K562 (cell line): ENCODE results near the gene SCFD2. TPM values are rescaled to one million over a fixed set of nuclear protein-coding genes. Genes with fewer than 3 reads are reported as not detected.

Source experiments
- ATAC-seq: fragments of 200-7000 bp; cut with Tn5 transposase; 3 replicates; pipeline ENCODE4 v1.9.1; 2020; ENCODE audit warnings: moderate library complexity
- BruUV-seq: library from RNA; stranded (reverse); fragments of 400-500 nt; replicated peaks from 2 replicates; lab custom pipeline; 2021; lab: Mats Ljungman, UMichigan
- CTCF ChIA-PET: fragments of 300-600 bp; formaldehyde crosslinking; extraction: SDS; loops from one replicate; lab custom pipeline; 2021; ENCODE audit warnings: low intra/inter-chr PET ratio; lab: Yijun Ruan, JAX
- POLR2A ChIA-PET: fragments of 300-600, 350-650 bp; sonication (Branson Sonifier 250); formaldehyde crosslinking; extraction: SDS; loops from one replicate; lab custom pipeline; 2021; ENCODE audit warnings: antibody characterized with exemption, inconsistent platforms; lab: Yijun Ruan, JAX
- DNase-seq, 4 experiments: peaks; one replicate each; pipeline versions ENCODE4 v3.0.0 to v3.0.0-alpha.2; 2011 to 2018; ENCODE audit warnings: low spot score in 3 of 4, mixed read lengths in 3 of 4; ENCODE audit errors: extremely low read depth in 1 of 4
- FAIRE-seq: peaks from 2 replicates; lab custom pipeline; 2011; peaks lifted over from hg19 to GRCh38; lab: Jason Lieb, UNC
- H2AFZ ChIP-seq: 2 replicates; pipeline ENCODE4 v1.6.0; 2011; ENCODE audit warnings: low read depth, low read length, control low read depth, inconsistent platforms
- H3K27ac ChIP-seq: fragments of 200-600 bp; 3 replicates; pipeline ENCODE4 v1.8.0; 2011; ENCODE audit warnings: low read depth, mild to moderate bottlenecking, control low read depth, inconsistent platforms, low read length, moderate library complexity, mixed read lengths; ENCODE audit errors: extremely low read depth
- H3K27me3 ChIP-seq, 2 experiments: fragments of 300-600 bp in 1 of 2; 2 replicates in 1 of 2; 3 replicates in 1 of 2; pipeline versions ENCODE4 v1.6.0 to v1.8.0; 2011; ENCODE audit warnings: inconsistent platforms in 2 of 2, low read length in 2 of 2, mild to moderate bottlenecking in 1 of 2, mixed read lengths in 1 of 2, moderate library complexity in 1 of 2; ENCODE audit not compliant: control insufficient read depth in 2 of 2, insufficient read depth in 2 of 2
- H3K36me3 ChIP-seq: fragments of 300-600 bp; 3 replicates; pipeline ENCODE4 v1.8.0; 2011; ENCODE audit warnings: mild to moderate bottlenecking, low read length, inconsistent platforms; ENCODE audit not compliant: control insufficient read depth, insufficient read depth
- H3K4me1 ChIP-seq, 2 experiments: fragments of 200-600 bp in 1 of 2; replicated peaks in 1 of 2; 2 replicates in 1 of 2; 3 replicates in 1 of 2; pipeline versions ENCODE4 v1.5.1 to v1.8.0; 2011; ENCODE audit warnings: inconsistent platforms in 2 of 2, low read length in 2 of 2, mild to moderate bottlenecking in 1 of 2, mixed read lengths in 1 of 2, moderate library complexity in 1 of 2; ENCODE audit not compliant: control insufficient read depth in 2 of 2, insufficient read depth in 2 of 2
- H3K4me2 ChIP-seq: 2 replicates; pipeline ENCODE4 v1.6.1; 2011; ENCODE audit warnings: low read length, control low read depth, inconsistent platforms, mixed read lengths; ENCODE audit not compliant: insufficient read depth
- H3K4me3 ChIP-seq: fragments of 200-600 bp; sonication (generic), shearing (Covaris generic); 2 replicates; pipeline ENCODE4 v1.5.1; 2016; ENCODE audit warnings: control low read depth, inconsistent platforms
- H3K79me2 ChIP-seq: fragments of 200-600 bp; 3 replicates; pipeline ENCODE4 v1.8.0; 2011; ENCODE audit warnings: low read length, inconsistent platforms; ENCODE audit not compliant: control insufficient read depth, insufficient read depth
- H3K9ac ChIP-seq, 2 experiments: 2 replicates each; pipeline versions ENCODE4 v1.6.0 to v1.6.1; 2011; ENCODE audit warnings: low read depth in 2 of 2, low read length in 2 of 2, control low read depth in 1 of 2, inconsistent platforms in 1 of 2, mild to moderate bottlenecking in 1 of 2, mixed read lengths in 1 of 2; ENCODE audit not compliant: insufficient read depth in 1 of 2
- H3K9me1 ChIP-seq: one replicate; pipeline ENCODE4 v1.6.0; 2011; ENCODE audit warnings: inconsistent platforms, mild to moderate bottlenecking, low read length, moderate library complexity; ENCODE audit not compliant: control insufficient read depth, insufficient read depth
- H3K9me3 ChIP-seq: replicated peaks from 2 replicates; pipeline ENCODE4 v1.5.1; 2011; ENCODE audit warnings: low read depth, low read length, inconsistent platforms; ENCODE audit not compliant: control insufficient read depth, insufficient read depth
- H4K20me1 ChIP-seq: replicated peaks from 2 replicates; pipeline ENCODE4 v1.6.1; 2011; ENCODE audit warnings: low read length, inconsistent platforms, mixed read lengths; ENCODE audit not compliant: control insufficient read depth, insufficient read depth
- CBFB ChIP-seq: sonication (generic); formaldehyde crosslinking; IDR thresholded peaks from 2 replicates; pipeline ENCODE4 v1.4.0; 2020; ENCODE audit warnings: mild to moderate bottlenecking, missing genetic modification reagents
- GTF2E2 ChIP-seq: fragments of 200-800 bp; sonication (Bioruptor generic); IDR thresholded peaks from 2 replicates; pipeline ENCODE4 v1.6.1; 2016; ENCODE audit warnings: missing genetic modification characterization, missing compliant biosample characterization
- NBN ChIP-seq: fragments of 450-650 bp; IDR thresholded peaks from 2 replicates; pipeline ENCODE4 v1.6.1; 2016; ENCODE audit warnings: low read depth, mild to moderate bottlenecking
- PURB ChIP-seq: sonication (generic); formaldehyde crosslinking; IDR thresholded peaks from 2 replicates; pipeline ENCODE4 v1.9.0; 2021; ENCODE audit warnings: low read depth, mild to moderate bottlenecking, missing genetic modification reagents
- XRCC5 ChIP-seq: fragments of 200-400 bp; formaldehyde crosslinking; IDR thresholded peaks from 2 replicates; pipeline ENCODE4 v1.6.1; 2017; ENCODE audit warnings: low read depth, mild to moderate bottlenecking, low read length
- ZNF23 ChIP-seq: fragments of 250-450 bp; sonication (Bioruptor Pico); IDR thresholded peaks from 2 replicates; pipeline ENCODE4 v1.4.0; 2020; ENCODE audit warnings: mild to moderate bottlenecking
- ZNF764 ChIP-seq: fragments of 250-450 bp; sonication (Bioruptor Pico); IDR thresholded peaks from 2 replicates; pipeline ENCODE4 v1.4.0; 2020; ENCODE audit warnings: low read depth, mild to moderate bottlenecking, moderate library complexity
- WGBS: fragments of 100-300 bp; shearing (Covaris generic); methylation state at CpG from one replicate; pipeline ENCODE4 v1.1.6; 2016; ENCODE audit warnings: low coverage, mixed read lengths; ENCODE audit not compliant: insufficient coverage; ENCODE audit errors: missing lambda C conversion rate; 5-methylcytosine and 5-hydroxymethylcytosine counted together
- in situ Hi-C: fragments of 300-500 bp; cut with MboI; formaldehyde crosslinking; loops from 4 replicates; pipeline ENCODE4 v1.15.0; 2018; ENCODE audit warnings: inconsistent platforms, mixed read lengths
- intact Hi-C: fragments of 100-400 bp; cut with micrococcal nuclease; formaldehyde crosslinking; loops from 2 replicates; pipeline ENCODE4 v1.14.2; 2022
- polyA plus RNA-seq, 8 experiments: library from polyadenylated mRNA; depleted of rRNA in 4 of 8; stranded (reverse) in 5 of 8; unstranded in 3 of 8; fragments of >200 nt; fragmentation: Nextera tagmentation in 2 of 8; fragmentation: Illumina TruSeq in 1 of 8; extraction: Ambion mirVana in 2 of 8; extraction: Trizol in 1 of 8; gene quantifications; 2 replicates each; pipeline versions ENCODE4 v1.2.1 to v1.2.3, GENCODE V29; 2011 to 2014; ENCODE audit warnings: inconsistent platforms in 1 of 8, missing spikeins in 1 of 8
- total RNA-seq, 7 experiments: library from RNA; depleted of rRNA in 6 of 7; stranded (reverse); fragments of >200 nt in 6 of 7; fragmentation: Illumina TruSeq in 2 of 7; extraction: Trizol in 2 of 7; gene quantifications; 2 replicates each; pipeline versions ENCODE4 v1.2.1 to v1.2.3, GENCODE V29; 2011 to 2021; ENCODE audit warnings: low replicate concordance in 1 of 7
- TF ChIP-seq, protein P1 (sequence below): sonication (generic); formaldehyde crosslinking; IDR thresholded peaks from 2 replicates; pipeline ENCODE4 v1.8.1; 2023; ENCODE audit warnings: missing genetic modification reagents, mild to moderate bottlenecking, borderline replicate concordance
- TF ChIP-seq, protein P2 (sequence below): fragments of 250-450 bp; sonication (Bioruptor Pico); IDR thresholded peaks from 2 replicates; pipeline ENCODE4 v1.9.0; 2021; ENCODE audit warnings: mild to moderate bottlenecking

The SCFD2 gene
- total and polyA plus RNA-seq, 9 of the 15 experiments (the other 6 are each of a cell fraction or from before 2014, with no cell fraction given): 5.7 to 30.3 (median 22.8) TPM

DNA sequence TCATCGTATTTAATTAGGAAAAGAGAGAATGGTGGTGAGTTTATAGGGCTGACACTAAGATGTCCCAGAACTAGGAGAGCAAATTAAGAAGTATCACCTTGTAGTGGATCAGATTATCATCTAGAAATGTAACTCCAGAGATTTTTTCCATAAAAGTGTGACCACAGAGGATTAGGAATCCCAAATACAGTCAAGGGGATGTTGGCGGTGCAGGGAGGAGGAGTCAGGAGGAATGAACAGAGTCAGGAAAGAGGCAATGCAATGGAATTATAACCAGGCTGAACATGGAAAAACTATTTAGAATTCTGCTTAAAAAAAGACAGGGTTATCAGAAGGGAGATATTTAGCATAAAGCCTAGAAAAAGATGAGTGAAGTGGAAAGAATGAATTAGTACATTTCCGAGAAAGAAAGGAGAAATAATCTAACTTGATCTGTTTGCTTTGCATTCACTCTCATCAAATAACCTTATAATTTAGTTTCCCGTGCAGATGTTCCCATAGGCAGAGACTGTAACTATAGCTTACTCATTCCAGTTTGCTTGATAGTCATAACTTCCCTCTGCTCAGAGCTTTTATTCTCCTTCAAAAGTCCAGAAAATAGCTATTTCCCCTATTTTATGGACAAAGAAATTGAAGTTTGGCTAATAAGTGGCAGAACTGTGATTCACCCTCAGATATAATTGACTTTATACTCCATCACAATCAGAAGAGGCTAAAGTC lies 56.4 kb downstream of the SCFD2 start:
- no peaks in the 10 kb centered on the region for H3K4me1 ChIP-seq
- CTCF ChIA-PET: interaction anchor here (0.6 kb wide), 1 partner anchor 954 kb away, joined by 3 read pairs; no protein-coding TSS in a partner anchor
- TF ChIP-seq NBN (no peak), GTF2E2 (tag) (no peak), XRCC5 (no peak), CBFB (CRISPR knock-in tag) (no peak), ZNF764 (CRISPR knock-in tag) (no peak), ZNF23 (CRISPR knock-in tag) (no peak), PURB (CRISPR knock-in tag) (no peak)
- TF ChIP-seq, protein P1, sequence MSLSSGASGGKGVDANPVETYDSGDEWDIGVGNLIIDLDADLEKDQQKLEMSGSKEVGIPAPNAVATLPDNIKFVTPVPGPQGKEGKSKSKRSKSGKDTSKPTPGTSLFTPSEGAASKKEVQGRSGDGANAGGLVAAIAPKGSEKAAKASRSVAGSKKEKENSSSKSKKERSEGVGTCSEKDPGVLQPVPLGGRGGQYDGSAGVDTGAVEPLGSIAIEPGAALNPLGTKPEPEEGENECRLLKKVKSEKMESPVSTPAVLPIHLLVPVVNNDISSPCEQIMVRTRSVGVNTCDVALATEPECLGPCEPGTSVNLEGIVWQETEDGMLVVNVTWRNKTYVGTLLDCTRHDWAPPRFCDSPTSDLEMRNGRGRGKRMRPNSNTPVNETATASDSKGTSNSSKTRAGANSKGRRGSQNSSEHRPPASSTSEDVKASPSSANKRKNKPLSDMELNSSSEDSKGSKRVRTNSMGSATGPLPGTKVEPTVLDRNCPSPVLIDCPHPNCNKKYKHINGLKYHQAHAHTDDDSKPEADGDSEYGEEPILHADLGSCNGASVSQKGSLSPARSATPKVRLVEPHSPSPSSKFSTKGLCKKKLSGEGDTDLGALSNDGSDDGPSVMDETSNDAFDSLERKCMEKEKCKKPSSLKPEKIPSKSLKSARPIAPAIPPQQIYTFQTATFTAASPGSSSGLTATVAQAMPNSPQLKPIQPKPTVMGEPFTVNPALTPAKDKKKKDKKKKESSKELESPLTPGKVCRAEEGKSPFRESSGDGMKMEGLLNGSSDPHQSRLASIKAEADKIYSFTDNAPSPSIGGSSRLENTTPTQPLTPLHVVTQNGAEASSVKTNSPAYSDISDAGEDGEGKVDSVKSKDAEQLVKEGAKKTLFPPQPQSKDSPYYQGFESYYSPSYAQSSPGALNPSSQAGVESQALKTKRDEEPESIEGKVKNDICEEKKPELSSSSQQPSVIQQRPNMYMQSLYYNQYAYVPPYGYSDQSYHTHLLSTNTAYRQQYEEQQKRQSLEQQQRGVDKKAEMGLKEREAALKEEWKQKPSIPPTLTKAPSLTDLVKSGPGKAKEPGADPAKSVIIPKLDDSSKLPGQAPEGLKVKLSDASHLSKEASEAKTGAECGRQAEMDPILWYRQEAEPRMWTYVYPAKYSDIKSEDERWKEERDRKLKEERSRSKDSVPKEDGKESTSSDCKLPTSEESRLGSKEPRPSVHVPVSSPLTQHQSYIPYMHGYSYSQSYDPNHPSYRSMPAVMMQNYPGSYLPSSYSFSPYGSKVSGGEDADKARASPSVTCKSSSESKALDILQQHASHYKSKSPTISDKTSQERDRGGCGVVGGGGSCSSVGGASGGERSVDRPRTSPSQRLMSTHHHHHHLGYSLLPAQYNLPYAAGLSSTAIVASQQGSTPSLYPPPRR (CRISPR knock-in tag): no peak
- TF ChIP-seq, protein P2, sequence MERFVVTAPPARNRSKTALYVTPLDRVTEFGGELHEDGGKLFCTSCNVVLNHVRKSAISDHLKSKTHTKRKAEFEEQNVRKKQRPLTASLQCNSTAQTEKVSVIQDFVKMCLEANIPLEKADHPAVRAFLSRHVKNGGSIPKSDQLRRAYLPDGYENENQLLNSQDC (CRISPR knock-in tag): no peak
- TF ChIP-seq, all 486 proteins: peak for 0
- Histone ChIP-seq H2AFZ (no peak overlapping the region), H3K4me3 (no peak overlapping the region), H3K4me2 (no peak overlapping the region), H3K79me2 (no peaks in the 10 kb centered on the region; the same call in 2 of the 3 replicates), H3K36me3 (peaks cover 16% of the 10 kb centered on the region; the same call in 2 of the 3 replicates), H4K20me1 (no peaks in the 10 kb centered on the region), H3K27me3 (no peaks in the 10 kb centered on the region), H3K9me3 (no peaks in the 10 kb centered on the region), H3K9me1 (no peaks in the 10 kb centered on the region), H3K27ac (no peak overlapping the region), H3K9ac (no peak overlapping the region)
- WGBS: 91% methylated on average over 4 of the region's 4 CpGs
- POLR2A ChIA-PET: no interaction called here
- FAIRE-seq (no peak), DNase-seq (no peak), ATAC-seq (no peak)
- no TSS peak for BruUV-seq
- in situ Hi-C loops: no loop called here
- intact Hi-C loops: no loop called here
